Stimulated activated CD4-positive, alpha-beta T cell treated with anti-CD3 and anti-CD28 coated beads, Interleukin-15, amount 100 ng/mL, for 1 hour (primary cell): ENCODE results near the gene L3MBTL3.
A peak's percentile ranks its signal among the peaks of the same experiment; 100 is the strongest.
"Not testable (repeated sequence)": the region's sequence is repeated elsewhere in the genome, so short reads cannot be mapped to it uniquely, and the experiment has no call there.

Experiments used
- DNase-seq, 2 donors: peaks; one replicate each; pipeline ENCODE4 v3.0.0-alpha.2; 2020; ENCODE audit warnings: low read depth in 1 of 2, low spot score in 1 of 2

The L3MBTL3 gene

GRCh38 chr6:130070792-130071191, 52.4 kb downstream of the L3MBTL3 start:
- no peak for DNase-seq

GRCh38 chr6:130075879-130076460, 57.6 kb downstream of the L3MBTL3 start:
- DNase-seq = no peak

DNA sequence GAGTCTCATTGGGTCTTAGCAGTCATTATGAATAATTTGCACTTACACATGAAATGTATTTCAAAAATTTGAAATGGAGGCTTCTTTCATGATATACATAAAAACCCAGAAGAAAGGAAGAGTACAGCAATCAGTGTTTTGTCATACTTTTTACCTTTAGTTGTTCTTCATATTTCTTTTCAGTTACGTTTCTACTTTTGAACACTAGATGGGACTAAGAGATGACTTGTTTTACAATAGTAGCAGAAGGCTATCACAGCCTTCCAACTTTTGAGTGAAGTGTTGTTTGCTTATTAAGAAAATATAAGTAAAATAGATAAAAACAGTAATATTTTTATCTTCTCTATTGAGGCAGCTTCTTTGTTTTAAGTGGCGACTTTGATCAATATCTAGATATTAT, 58.1 kb downstream of the L3MBTL3 start:
- no peak for DNase-seq

GRCh38 chr6:130090796-130091195, 72.4 kb downstream of the L3MBTL3 start:
- DNase-seq = no peak

GRCh38 chr6:130093546-130093945, 75.2 kb downstream of the L3MBTL3 start:
- no peak for DNase-seq

DNA sequence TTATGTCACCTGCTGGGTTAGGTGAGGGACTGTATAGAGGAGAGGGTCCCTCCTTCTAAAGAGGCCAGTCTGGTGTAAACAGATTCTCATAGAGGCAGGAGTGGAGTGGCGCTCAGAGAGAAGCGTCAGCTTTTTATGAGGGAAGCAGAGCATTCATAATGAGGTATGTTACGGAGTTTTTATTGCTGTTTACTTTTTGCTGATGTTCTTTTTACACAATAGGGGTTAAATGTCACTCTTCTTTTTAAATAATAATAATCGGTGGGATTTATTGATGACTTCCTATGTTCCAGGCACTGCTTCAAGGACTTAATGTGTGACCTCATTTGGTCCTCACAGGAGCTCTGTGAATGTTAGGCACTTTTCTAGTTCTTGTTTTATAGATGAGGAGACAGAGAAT, 79.9 kb downstream of the L3MBTL3 start:
- no peak for DNase-seq

DNA sequence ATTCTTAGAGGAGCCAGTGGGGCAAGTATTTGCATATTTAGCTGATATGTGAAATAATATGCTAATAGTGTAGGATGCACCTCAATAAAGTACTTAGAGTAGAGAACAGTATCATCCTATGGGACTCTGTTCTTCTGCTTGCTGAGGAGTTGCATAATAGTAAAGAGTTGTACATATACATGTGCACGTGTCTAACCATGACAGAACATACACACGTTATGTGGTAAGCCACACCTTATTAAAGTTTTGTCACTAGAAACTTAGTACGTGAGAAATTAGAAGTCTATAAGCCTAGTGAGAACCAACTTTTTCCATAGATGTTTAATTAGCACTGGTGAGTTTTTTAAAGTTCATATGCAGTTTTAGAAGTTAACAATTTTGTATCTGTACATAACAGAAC, 80.7 kb downstream of the L3MBTL3 start:
- DNase-seq = no peak

DNA sequence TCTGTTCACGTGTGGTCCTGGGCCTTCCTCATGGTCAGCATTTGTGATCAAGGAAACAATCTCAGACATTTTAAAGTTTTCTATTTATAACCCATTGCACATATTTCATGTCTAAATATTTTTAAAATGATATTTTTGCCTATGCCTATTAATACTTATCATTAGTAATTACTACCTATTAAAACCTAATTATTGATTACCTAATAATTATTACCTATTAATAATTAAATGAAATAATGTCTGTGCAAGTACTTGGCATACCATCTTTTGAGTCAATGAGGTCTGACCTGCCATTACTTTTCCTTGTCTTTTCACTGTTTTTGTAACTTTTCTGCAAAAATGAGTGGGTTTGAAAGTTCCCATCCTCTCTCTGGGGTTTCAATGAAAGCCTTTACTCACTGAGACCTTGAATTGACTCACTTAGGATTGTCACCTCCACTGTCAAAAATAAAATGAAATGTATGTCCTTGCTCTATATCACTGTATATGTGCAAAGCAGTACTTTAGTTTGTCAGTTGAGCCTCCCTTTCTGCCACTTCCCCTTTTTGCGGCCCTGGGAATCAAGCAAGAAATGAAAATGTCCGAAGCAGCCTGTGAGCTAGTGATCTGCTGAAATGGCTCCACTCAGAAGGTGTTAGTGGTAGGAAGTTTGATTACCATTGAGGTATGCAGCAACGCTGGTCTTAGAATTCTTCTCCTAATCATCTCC, 87.8 kb downstream of the L3MBTL3 start:
- no peak for DNase-seq

DNA sequence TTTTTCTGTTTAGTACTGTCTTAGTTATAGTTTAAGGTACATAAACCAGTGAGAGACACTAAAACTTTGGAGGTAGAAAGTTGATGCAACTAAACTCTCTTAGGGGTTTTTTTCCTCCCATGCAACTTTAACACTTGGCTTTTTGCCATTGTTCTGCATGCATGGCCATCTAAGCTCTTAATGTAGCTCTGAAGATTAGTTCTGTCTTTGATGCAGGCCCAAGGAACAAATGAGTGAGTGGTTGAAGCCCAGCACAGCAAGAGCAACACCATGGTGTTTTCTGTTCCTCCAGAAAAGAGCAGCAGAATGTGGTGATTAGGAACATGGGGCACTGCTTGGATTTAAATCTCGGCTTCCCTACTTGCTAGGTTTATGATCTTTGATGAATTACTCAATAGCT, 89.3 kb downstream of the L3MBTL3 start:
- no peak for DNase-seq

DNA sequence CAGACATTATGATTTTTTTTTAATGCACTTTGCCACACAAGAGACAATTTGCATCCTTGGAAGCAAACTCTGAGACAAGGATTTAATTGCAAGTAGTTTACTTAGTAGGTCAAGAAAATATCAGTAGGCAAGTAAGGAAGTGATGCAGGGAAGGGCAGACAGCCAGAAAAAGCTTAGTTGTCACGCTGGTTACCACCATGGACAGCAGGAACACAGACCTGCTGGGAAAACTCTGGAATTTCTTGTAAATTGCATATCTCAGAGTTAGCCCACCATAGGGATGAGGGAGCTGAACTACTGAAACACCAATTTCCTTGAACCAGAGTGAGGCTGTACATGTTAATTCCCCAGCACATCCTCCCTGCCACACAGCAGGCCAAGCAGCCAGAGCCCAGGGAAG, 92.7 kb downstream of the L3MBTL3 start:
- no peak for DNase-seq

GRCh38 chr6:130113201-130113710, 94.9 kb downstream of the L3MBTL3 start:
- DNase-seq = no peak

- no peak for DNase-seq
Observed at GRCh38 chr6:130115036-130115435, 96.7 kb downstream of the L3MBTL3 start.

DNA sequence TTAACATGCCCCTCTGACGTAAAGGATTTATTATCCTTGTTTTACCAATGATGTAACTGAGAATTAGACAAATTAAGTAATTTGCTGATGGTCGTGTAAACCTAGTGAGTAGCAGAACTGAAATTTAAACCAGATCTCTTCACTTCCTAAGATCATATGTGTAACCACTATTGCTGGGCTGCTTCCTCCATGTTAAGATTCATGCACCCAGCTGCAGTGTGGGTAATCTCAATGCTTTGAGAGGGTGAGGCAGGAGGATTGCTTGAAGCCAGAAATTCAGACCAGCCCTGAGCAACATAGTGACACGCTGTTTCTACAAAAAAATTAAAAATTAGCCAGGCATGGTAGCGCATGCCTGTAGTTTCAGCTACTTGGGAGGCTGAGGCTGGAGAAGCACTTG, 97.9 kb downstream of the L3MBTL3 start:
- DNase-seq = no peak

DNA sequence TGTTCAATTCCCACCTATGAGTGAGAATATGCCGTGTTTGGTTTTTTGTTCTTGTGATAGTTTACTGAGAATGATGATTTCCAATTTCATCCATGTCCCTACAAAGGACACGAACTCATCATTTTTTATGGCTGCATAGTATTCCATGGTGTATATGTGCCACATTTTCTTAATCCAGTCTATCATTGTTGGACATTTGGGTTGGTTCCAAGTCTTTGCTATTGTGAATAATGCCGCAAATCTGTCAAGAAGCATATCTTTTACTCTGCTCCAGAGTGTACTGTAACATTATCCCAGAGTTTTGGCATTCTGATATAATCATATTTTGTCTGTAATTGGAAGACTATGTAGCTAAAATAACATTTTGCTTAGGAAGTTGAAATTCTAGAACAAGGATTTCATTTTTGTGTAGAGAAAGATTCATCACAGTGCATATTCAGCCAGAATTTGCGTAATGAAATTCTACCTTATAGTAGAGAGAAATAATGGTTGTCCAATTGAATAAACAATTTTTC, 98.9 kb downstream of the L3MBTL3 start:
- not testable (repeated sequence) for DNase-seq

DNA sequence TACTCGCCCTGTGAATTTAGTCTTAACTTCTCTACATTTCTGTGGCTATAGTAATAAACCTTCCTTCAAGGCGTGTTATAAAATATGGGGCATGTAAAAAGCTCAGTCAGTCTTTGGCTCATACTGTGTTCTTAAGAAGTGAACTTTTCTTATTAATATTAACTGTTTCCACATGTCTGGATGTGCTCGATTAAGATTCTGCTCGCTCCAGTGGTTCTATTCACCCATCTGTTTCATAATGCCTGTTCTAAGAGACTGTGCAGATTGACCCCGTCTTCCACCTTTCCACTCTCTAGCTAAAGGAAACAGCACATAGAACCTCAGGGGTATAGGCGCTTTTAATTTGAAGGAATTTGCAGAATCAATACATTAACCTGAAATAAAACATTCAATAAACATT, 99.9 kb downstream of the L3MBTL3 start:
- DNase-seq = no peak

DNA sequence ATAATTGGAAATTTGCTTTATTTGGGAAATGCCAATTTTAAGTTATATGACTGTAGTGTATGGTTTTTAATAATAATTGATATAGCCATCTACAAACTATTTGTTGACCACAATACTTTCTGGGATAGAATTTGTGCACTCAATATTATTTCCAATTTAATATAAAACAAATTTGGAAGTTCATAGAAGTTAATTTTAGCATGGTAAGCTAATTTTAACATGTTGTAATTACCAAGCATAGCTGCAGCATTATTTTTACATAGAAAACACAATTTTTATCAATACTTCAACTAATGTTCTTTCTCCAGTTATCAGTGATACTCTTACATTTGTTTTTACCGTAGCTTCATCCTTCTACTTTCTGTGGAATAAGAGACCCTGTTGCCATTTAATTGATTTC, 100.8 kb downstream of the L3MBTL3 start:
- DNase-seq = no peak

- DNase-seq = no peak
Observed at GRCh38 chr6:130120731-130121130, 102.3 kb downstream of the L3MBTL3 start.

DNA sequence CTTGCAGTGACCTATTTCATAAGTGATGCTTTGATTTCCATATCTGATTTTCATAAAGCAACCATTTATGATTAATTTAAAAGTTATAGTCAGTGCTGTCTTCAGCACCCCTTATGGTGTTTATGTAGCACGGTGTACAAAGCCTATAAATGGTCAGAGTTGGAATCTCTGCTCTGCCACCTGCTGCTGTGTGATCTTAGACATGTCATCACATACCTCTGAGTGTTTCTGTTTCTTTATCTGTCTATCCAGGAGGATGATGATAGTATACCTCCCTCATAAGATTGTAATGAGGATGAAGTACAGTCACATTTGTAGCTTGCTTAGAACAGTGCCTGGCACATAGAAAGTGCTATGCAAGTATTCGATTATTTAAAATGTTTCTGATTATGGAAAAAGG, 103.9 kb downstream of the L3MBTL3 start:
- no peak for DNase-seq

- no peak for DNase-seq
Observed at GRCh38 chr6:130127195-130127594, 108.8 kb downstream of the L3MBTL3 start.

DNA sequence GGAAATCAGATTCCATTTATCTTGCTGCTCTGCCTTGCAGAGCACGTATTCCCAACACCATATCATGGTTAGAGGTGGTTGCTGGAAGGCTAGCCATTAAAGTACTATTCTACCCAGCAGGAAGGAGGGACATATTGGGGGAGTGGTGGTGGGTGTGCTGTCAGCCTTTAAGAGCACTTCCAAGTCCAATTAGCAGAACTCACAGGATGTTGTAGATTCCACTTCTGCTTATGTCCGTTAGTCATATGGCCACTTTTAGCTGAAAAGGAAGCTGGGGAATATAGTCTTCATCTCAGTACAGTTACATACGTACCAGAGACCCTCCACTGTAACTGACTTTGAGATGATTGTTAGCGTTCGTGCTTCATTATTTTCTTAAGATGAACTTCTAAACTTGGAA, 109.9 kb downstream of the L3MBTL3 start:
- DNase-seq = no peak

GRCh38 chr6:130129762-130130246, 111.4 kb downstream of the L3MBTL3 start:
- no peak for DNase-seq

DNA sequence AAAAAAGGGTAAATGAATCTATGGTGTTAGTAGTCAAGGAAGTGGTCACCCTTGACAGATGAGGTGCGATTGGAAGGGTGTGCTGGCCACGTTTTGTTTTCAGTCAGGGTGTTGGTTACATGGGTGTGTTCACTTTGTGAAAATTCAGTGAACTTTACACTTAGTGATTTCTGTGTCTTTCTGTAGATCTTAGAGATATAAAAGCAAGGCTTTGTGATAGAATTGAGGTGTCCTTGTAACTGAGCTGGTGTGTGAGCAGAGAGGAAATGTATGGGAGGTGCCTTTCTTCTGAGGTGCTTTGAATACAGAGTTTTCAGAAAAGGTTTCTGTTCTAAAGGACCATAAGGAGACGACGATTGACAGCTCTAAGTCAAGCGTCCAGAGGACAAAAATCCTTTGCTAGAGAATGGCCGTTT, 113.9 kb downstream of the L3MBTL3 start:
- peak in 1 of 2 donors; percentile 10 for DNase-seq

DNA sequence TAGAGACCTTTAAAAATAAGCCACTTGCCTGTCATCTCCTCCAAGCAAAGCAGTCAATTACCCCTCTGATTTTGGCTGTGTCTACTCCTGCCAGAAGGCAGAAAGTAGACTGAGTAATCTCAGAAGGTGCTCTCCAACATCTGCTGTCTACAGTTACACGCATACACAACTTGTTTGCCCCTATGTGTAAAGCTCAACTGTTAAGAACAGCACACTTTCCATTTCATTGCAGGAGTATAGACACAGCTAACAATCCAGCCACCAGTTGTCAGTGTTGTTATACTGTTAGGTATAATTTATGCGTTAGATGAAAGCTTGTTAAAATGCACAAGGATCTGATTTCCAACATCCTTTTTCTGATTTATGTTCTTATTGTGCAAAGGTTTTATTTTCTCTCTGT, 116.2 kb downstream of the L3MBTL3 start:
- no peak for DNase-seq
